C4-2B (cell line): ENCODE results near the gene ANK3.

Experiments
- CTCF ChIP-seq: fragments of 450-650 bp; conservative IDR thresholded peaks from 2 replicates; pipeline ENCODE4 v1.5.1; 2017; ENCODE audit warnings: mild to moderate bottlenecking
- ZFX ChIP-seq: fragments of 450-650 bp; IDR thresholded peaks from 2 replicates; pipeline ENCODE4 v1.6.1; 2017

DNA sequence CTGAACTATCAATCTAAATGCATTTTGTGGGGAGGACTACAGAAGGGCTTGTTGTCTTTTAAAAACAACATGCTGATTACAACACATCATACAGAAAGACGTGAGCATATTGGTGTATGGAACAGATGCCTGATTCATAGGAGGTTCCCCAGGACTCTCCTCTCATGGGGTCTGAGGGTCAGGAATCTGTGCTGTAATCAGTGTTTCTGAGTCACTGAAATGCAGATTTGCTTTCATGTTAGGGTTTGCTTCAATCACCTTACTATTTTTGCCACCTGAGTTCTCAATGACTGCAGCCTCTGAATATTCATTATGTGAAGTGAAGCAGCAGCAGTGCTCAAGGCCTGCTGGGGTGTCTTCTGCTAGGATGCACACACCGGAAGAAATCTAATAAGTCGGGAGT, 550 bp upstream of the ANK3 start:
- TF ChIP-seq CTCF (no peak), ZFX (no peak)
